H9 (cell line): ENCODE results near the gene MYOCOS. TPM values are rescaled to one million over a fixed set of nuclear protein-coding genes. Genes with fewer than 3 reads are reported as not detected.
"Not testable (repeated sequence)": the region's sequence is repeated elsewhere in the genome, so short reads cannot be mapped to it uniquely, and the experiment has no call there.

Source experiments
- DNase-seq: peaks from one replicate; pipeline ENCODE4 v3.0.0-alpha.2; 2017
- H2AFZ ChIP-seq: one replicate; pipeline ENCODE4 v1.6.1; 2013; ENCODE audit warnings: mild to moderate bottlenecking, low read length, control low read depth, moderate library complexity
- H2AK5ac ChIP-seq: 2 replicates; pipeline ENCODE4 v1.6.1; 2013; ENCODE audit warnings: low read length, control low read depth, mixed read lengths; ENCODE audit not compliant: insufficient read length
- H2BK120ac ChIP-seq: one replicate; pipeline ENCODE4 v1.6.1; 2013; ENCODE audit warnings: low read depth, mild to moderate bottlenecking, low read length, control low read depth, inconsistent platforms; ENCODE audit not compliant: poor library complexity, severe bottlenecking
- H2BK12ac ChIP-seq: 2 replicates; pipeline ENCODE4 v1.6.1; 2013; ENCODE audit warnings: low read length, control low read depth, mixed read lengths, low read depth; ENCODE audit not compliant: insufficient read length
- H2BK15ac ChIP-seq: 2 replicates; pipeline ENCODE4 v1.6.1; 2013; ENCODE audit warnings: low read depth, low read length, control low read depth
- H2BK20ac ChIP-seq: one replicate; pipeline ENCODE4 v1.6.1; 2013; ENCODE audit warnings: low read depth, mild to moderate bottlenecking, low read length, control low read depth, inconsistent platforms; ENCODE audit not compliant: poor library complexity, severe bottlenecking
- H2BK5ac ChIP-seq: 2 replicates; pipeline ENCODE4 v1.6.1; 2013; ENCODE audit warnings: low read length, control low read depth, mixed read lengths; ENCODE audit not compliant: insufficient read length
- H3K14ac ChIP-seq: 2 replicates; pipeline ENCODE4 v1.6.1; 2013; ENCODE audit warnings: low read length, control low read depth; ENCODE audit not compliant: insufficient read depth
- H3K18ac ChIP-seq: 2 replicates; pipeline ENCODE4 v1.6.1; 2013; ENCODE audit warnings: low read depth, mild to moderate bottlenecking, mixed read lengths, low read length, control low read depth; ENCODE audit not compliant: insufficient read length
- H3K23ac ChIP-seq: 2 replicates; pipeline ENCODE4 v1.6.1; 2013; ENCODE audit warnings: low read length, control low read depth, mixed read lengths, low read depth; ENCODE audit not compliant: insufficient read length
- H3K23me2 ChIP-seq: 2 replicates; pipeline ENCODE4 v1.6.1; 2013; ENCODE audit warnings: low read depth, mild to moderate bottlenecking, mixed read lengths, low read length, control low read depth; ENCODE audit not compliant: insufficient read length, poor library complexity, severe bottlenecking
- H3K27ac ChIP-seq: 2 replicates; pipeline ENCODE4 v1.5.1; 2013; ENCODE audit warnings: low read length, control low read depth, mixed read lengths, low read depth; ENCODE audit not compliant: insufficient read length
- H3K27me3 ChIP-seq: 2 replicates; pipeline ENCODE4 v1.6.1; 2013; ENCODE audit warnings: low read length, control low read depth, inconsistent platforms; ENCODE audit not compliant: insufficient read depth
- H3K4ac ChIP-seq: 2 replicates; pipeline ENCODE4 v1.6.1; 2013; ENCODE audit warnings: low read depth, mild to moderate bottlenecking, control low read depth, inconsistent platforms, low read length, moderate library complexity
- H3K4me1 ChIP-seq: 2 replicates; pipeline ENCODE4 v1.6.1; 2013; ENCODE audit warnings: low read length, control low read depth, inconsistent platforms; ENCODE audit not compliant: insufficient read depth
- H3K4me2 ChIP-seq: 2 replicates; pipeline ENCODE4 v1.6.1; 2013; ENCODE audit warnings: low read length, control low read depth, mixed read lengths; ENCODE audit not compliant: insufficient read length, insufficient read depth
- H3K56ac ChIP-seq: 2 replicates; pipeline ENCODE4 v1.6.1; 2013; ENCODE audit warnings: low read depth, mild to moderate bottlenecking, mixed read lengths, low read length, control low read depth; ENCODE audit not compliant: insufficient read length
- H3K79me1 ChIP-seq: 2 replicates; pipeline ENCODE4 v1.6.1; 2013; ENCODE audit warnings: low read depth, mild to moderate bottlenecking, moderate library complexity, low read length, control low read depth, inconsistent platforms; ENCODE audit not compliant: insufficient read depth, poor library complexity, severe bottlenecking
- H3K79me2 ChIP-seq: 2 replicates; pipeline ENCODE4 v1.6.1; 2013; ENCODE audit warnings: low read length, control low read depth, inconsistent platforms; ENCODE audit not compliant: insufficient read depth
- H3K9ac ChIP-seq: 2 replicates; pipeline ENCODE4 v1.6.1; 2013; ENCODE audit warnings: low read length, control low read depth, mixed read lengths; ENCODE audit not compliant: insufficient read length; ENCODE audit errors: extremely low read depth
- H3K9me3 ChIP-seq: one replicate; pipeline ENCODE4 v1.6.1; 2013; ENCODE audit warnings: low read depth, low read length, inconsistent platforms; ENCODE audit not compliant: control insufficient read depth
- H3T11ph ChIP-seq: one replicate; pipeline ENCODE4 v1.6.1; 2013; ENCODE audit warnings: mild to moderate bottlenecking, low read length, control low read depth, inconsistent platforms
- H4K20me1 ChIP-seq: one replicate; pipeline ENCODE4 v1.6.1; 2013; ENCODE audit not compliant: control insufficient read depth, insufficient read length, insufficient read depth
- H4K5ac ChIP-seq: 2 replicates; pipeline ENCODE4 v1.6.1; 2013; ENCODE audit warnings: low read depth, mild to moderate bottlenecking, mixed read lengths, low read length, control low read depth; ENCODE audit not compliant: insufficient read length
- H4K8ac ChIP-seq: replicated peaks from 2 replicates; pipeline ENCODE4 v1.6.1; 2013; ENCODE audit warnings: low read length, control low read depth, mixed read lengths, low read depth; ENCODE audit not compliant: insufficient read length
- H4K91ac ChIP-seq: 2 replicates; pipeline ENCODE4 v1.6.1; 2013; ENCODE audit warnings: low read depth, mild to moderate bottlenecking, moderate library complexity, mixed read lengths, low read length, control low read depth; ENCODE audit not compliant: insufficient read length
- H3K27ac Mint-ChIP-seq, 3 experiments: 2 replicates in 2 of 3; 3 replicates in 1 of 3; pipeline ENCODE4 v1.8.0; 2020 to 2021; ENCODE audit warnings: mixed read lengths in 3 of 3, mild to moderate bottlenecking in 1 of 3, moderate library complexity in 1 of 3
- H3K27me3 Mint-ChIP-seq: 2 replicates; pipeline ENCODE4 v1.8.0; 2021; ENCODE audit warnings: low read depth, mild to moderate bottlenecking, moderate library complexity, mixed read lengths
- H3K36me3 Mint-ChIP-seq, 3 experiments: 2 replicates in 2 of 3; 3 replicates in 1 of 3; pipeline ENCODE4 v1.8.0; 2020 to 2021; ENCODE audit warnings: low read depth in 3 of 3, mixed read lengths in 3 of 3; ENCODE audit not compliant: insufficient read depth in 1 of 3
- H3K4me1 Mint-ChIP-seq, 2 experiments: 2 replicates each; pipeline ENCODE4 v1.8.0; 2020; ENCODE audit warnings: mixed read lengths in 2 of 2
- H3K4me3 Mint-ChIP-seq, 2 experiments: 2 replicates in 1 of 2; 3 replicates in 1 of 2; pipeline ENCODE4 v1.8.0; 2020 to 2021; ENCODE audit warnings: mild to moderate bottlenecking in 2 of 2, mixed read lengths in 2 of 2, moderate library complexity in 1 of 2
- H3K9me3 Mint-ChIP-seq, 2 experiments: 2 replicates in 1 of 2; 3 replicates in 1 of 2; pipeline ENCODE4 v1.8.0; 2020; ENCODE audit warnings: mild to moderate bottlenecking in 2 of 2, mixed read lengths in 2 of 2, moderate library complexity in 1 of 2
- WGBS: extraction: QIAGEN DNeasy Blood & Tissue Kit; methylation state at CpG from one replicate; pipeline ENCODE4 v1.1.7; 2013; ENCODE audit warnings: missing lambda C conversion rate, low lambda C conversion rate, mixed read lengths; ENCODE audit not compliant: insufficient read length; ENCODE audit errors: extremely low coverage; 5-methylcytosine and 5-hydroxymethylcytosine counted together
- total RNA-seq: library from RNA; stranded (reverse); gene quantifications from 2 replicates; pipeline ENCODE4 v1.2.1, GENCODE V29; 2021
- TF ChIP-seq, protein P1 (sequence below): fragments of 200-600 bp; sonication (generic); conservative IDR thresholded peaks from 3 replicates; pipeline ENCODE4 v1.8.0; 2021; ENCODE audit warnings: antibody characterized with exemption, mild to moderate bottlenecking

The MYOCOS gene
- total RNA-seq, 1 experiment from 2014 or later: 0.13 TPM

DNA sequence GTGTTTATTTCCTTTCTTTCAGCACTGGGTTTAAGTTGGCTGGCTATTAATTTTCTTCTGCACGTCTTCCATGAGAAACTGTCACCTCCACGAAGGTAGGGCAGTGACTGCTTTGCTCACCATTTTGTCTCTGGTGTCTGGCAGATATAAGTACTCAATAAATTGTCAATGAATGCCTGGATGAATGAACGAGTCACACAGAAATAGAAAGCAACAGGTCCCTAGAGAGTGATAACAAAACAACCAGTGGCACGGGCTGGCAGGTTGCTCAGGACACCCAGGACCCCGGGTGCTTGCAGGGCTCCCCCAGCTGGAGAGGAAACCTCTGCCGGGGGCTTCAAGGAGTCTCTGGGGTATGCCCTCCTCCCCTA, 33.7 kb downstream of the MYOCOS start:
- Mint-ChIP-seq H3K27ac (no peak overlapping the region), H3K27me3 (peaks cover 4% of the 10 kb centered on the region; the same call in 1 of the 2 replicates), H3K4me1 (peaks cover 13 to 17% of the 10 kb centered on the region in 2 experiments), H3K4me3 (no peak overlapping the region), H3K36me3 (no peaks in the 10 kb centered on the region), H3K9me3 (no peaks in the 10 kb centered on the region; a peak in 1 of 5 replicates)
- H3K79me2 ChIP-seq: no peaks in the 10 kb centered on the region
- no peaks in the 10 kb centered on the region for H4K20me1 ChIP-seq
- no CpG with 5 or more reads among the region's 6 CpGs for WGBS
- DNase-seq: no peak
- H4K8ac ChIP-seq: no peak overlapping the region
- no peak overlapping the region for H3K4ac ChIP-seq
- H2BK120ac ChIP-seq: no peak overlapping the region
- no peak overlapping the region for H4K91ac ChIP-seq
- TF ChIP-seq, protein P1, sequence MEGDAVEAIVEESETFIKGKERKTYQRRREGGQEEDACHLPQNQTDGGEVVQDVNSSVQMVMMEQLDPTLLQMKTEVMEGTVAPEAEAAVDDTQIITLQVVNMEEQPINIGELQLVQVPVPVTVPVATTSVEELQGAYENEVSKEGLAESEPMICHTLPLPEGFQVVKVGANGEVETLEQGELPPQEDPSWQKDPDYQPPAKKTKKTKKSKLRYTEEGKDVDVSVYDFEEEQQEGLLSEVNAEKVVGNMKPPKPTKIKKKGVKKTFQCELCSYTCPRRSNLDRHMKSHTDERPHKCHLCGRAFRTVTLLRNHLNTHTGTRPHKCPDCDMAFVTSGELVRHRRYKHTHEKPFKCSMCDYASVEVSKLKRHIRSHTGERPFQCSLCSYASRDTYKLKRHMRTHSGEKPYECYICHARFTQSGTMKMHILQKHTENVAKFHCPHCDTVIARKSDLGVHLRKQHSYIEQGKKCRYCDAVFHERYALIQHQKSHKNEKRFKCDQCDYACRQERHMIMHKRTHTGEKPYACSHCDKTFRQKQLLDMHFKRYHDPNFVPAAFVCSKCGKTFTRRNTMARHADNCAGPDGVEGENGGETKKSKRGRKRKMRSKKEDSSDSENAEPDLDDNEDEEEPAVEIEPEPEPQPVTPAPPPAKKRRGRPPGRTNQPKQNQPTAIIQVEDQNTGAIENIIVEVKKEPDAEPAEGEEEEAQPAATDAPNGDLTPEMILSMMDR: no peak; the same call in 2 of the 3 replicates
- no peaks in the 10 kb centered on the region for H3K23me2 ChIP-seq
- H2BK5ac ChIP-seq: no peak overlapping the region
- H3K9me3 ChIP-seq: no peaks in the 10 kb centered on the region
- no peak overlapping the region for H3K18ac ChIP-seq
- H3K27me3 ChIP-seq: no peaks in the 10 kb centered on the region
- H2AK5ac ChIP-seq: no peak overlapping the region
- no peak overlapping the region for H4K5ac ChIP-seq
- H3K9ac ChIP-seq: no peak overlapping the region
- no peak overlapping the region for H3K27ac ChIP-seq
- no peak overlapping the region for H2BK15ac ChIP-seq
- no peak overlapping the region for H3K56ac ChIP-seq
- H3K4me2 ChIP-seq: no peak overlapping the region
- no peak overlapping the region for H2BK20ac ChIP-seq
- no peak overlapping the region for H3K23ac ChIP-seq
- H3K79me1 ChIP-seq: no peaks in the 10 kb centered on the region
- no peak overlapping the region for H2AFZ ChIP-seq
- H3K4me1 ChIP-seq: no peaks in the 10 kb centered on the region; the same call in 1 of the 2 replicates
- no peak overlapping the region for H3K14ac ChIP-seq
- no peak overlapping the region for H3T11ph ChIP-seq
- H2BK12ac ChIP-seq: no peak overlapping the region

DNA sequence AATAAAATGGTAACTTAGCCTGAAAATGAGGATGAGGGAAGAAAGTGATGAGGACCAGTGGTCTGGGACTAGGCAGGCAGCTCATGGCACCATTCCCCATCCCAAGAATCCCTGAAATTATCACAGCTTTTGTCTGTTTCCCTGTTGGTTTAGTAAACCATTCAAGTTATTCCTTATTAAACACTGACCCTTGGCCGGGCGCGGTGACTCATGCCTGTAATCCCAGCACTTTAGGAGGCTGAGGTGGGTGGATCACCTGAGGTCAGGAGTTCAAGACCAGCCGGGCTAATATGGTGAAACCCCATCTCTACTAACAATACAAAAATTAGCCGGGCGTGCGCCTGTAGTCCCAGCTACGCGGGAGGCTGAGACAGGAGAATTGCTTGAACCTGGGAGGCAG, 34.2 kb downstream of the MYOCOS start:
- H4K8ac ChIP-seq, H2BK20ac ChIP-seq, H3K4me3 Mint-ChIP-seq, H3K18ac ChIP-seq, H2AK5ac ChIP-seq, H3K9me3 ChIP-seq, H3K79me1 ChIP-seq, H3K4me1 ChIP-seq, H3K27ac Mint-ChIP-seq, H4K5ac ChIP-seq, H3K4ac ChIP-seq, H4K91ac ChIP-seq, H2BK12ac ChIP-seq, H3K36me3 Mint-ChIP-seq, H2BK15ac ChIP-seq, H3K23me2 ChIP-seq, H2BK120ac ChIP-seq, H3K9ac ChIP-seq, H3K14ac ChIP-seq, H3K56ac ChIP-seq, H3K27me3 Mint-ChIP-seq, H4K20me1 ChIP-seq, H3T11ph ChIP-seq, H3K79me2 ChIP-seq, H2BK5ac ChIP-seq, H3K9me3 Mint-ChIP-seq, H2AFZ ChIP-seq, H3K27ac ChIP-seq, H3K4me2 ChIP-seq, H3K27me3 ChIP-seq, H3K23ac ChIP-seq, DNase-seq: not testable (repeated sequence)
- peaks cover 18 to 22% of the 10 kb centered on the region in 2 experiments for H3K4me1 Mint-ChIP-seq
- WGBS: no CpG with 5 or more reads among the region's 9 CpGs
